Measurements from ENCODE around the gene HDGF. TPM values are rescaled to one million over a fixed set of nuclear protein-coding genes. Genes with fewer than 3 reads are reported as not detected.

Gene HDGF
- total RNA-seq, 6 donors from 2014 or later: 129 to 231 (median 182) TPM

DNA sequence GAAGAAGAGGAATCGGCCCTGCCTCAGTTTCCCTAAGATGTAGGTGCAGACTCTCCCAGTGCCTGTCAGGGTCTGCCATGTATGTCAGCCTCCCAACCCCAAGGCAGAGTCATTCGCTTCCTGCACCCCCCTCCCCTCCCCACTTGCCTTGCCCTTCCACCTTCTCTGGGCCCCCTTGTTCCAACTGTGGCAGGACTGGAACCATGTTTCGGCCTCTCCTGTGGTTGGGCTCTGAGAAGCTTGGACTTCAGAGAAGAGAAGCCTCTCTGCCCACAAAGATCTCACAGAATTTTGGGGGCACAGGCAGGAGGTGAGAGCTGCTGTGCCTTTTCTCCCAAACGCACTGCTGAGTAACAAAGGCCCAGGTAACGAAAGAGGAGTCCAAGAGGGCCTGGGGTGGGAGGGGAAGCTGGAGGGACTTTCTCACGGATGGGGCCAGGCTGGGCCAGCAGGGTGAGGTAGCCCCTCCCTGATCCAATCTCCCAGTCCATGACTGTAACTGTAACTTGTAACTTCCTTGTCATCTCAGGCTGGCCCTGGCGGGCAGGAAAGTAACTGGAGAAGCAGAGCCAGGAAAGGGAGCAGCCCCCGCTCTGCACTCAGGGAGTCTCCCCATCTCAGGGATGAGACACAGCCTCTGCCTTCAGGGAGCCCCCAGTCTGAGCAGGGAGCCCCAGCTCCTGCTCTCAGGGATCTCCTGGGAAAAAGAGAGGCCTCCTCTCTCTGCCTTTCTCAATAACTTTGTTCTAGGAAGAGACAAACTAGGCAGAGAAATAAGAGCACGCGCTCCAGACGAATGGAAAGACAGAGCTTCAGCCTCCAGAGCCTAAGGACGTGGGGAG lies 57.4 kb downstream of the HDGF start:
- Histone ChIP-seq H3K4me3 (no peak overlapping the region), H3K27me3 (peaks cover 0 to 16% (median 7%) of the 10 kb centered on the region in 4 donors), H3K4me1 (peaks cover 18 to 30% (median 23%) of the 10 kb centered on the region in 4 donors), H3K36me3 (no peaks in the 10 kb centered on the region), H3K9me3 (no peaks in the 10 kb centered on the region), H3K27ac (no peak overlapping the region)
- no peak for ATAC-seq (ENCODE audit: low FRiP score in 2 of 2)
- 64 to 70% methylated on average over 12 of the region's 12 CpGs for WGBS, 2 donors
- no peak for TF ChIP-seq EP300 (IDR thresholded peaks at IDR 0.05)
- TF ChIP-seq, protein P1, sequence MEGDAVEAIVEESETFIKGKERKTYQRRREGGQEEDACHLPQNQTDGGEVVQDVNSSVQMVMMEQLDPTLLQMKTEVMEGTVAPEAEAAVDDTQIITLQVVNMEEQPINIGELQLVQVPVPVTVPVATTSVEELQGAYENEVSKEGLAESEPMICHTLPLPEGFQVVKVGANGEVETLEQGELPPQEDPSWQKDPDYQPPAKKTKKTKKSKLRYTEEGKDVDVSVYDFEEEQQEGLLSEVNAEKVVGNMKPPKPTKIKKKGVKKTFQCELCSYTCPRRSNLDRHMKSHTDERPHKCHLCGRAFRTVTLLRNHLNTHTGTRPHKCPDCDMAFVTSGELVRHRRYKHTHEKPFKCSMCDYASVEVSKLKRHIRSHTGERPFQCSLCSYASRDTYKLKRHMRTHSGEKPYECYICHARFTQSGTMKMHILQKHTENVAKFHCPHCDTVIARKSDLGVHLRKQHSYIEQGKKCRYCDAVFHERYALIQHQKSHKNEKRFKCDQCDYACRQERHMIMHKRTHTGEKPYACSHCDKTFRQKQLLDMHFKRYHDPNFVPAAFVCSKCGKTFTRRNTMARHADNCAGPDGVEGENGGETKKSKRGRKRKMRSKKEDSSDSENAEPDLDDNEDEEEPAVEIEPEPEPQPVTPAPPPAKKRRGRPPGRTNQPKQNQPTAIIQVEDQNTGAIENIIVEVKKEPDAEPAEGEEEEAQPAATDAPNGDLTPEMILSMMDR (IDR thresholded peaks at IDR 0.05): peak in 1 of 6 experiments; percentile 11
- DNase-seq: no peak

- Histone ChIP-seq H3K4me1 (peaks cover 18 to 31% (median 23%) of the 10 kb centered on the region in 4 donors), H3K36me3 (no peaks in the 10 kb centered on the region), H3K4me3 (no peak overlapping the region), H3K27ac (no peak overlapping the region), H3K9me3 (no peaks in the 10 kb centered on the region), H3K27me3 (peaks cover 0 to 16% (median 7%) of the 10 kb centered on the region in 4 donors)
- ATAC-seq (ENCODE audit: low FRiP score in 2 of 2) (peak in 1 of 2 donors; percentile 54), DNase-seq (peak; percentile 27 to 65)
- WGBS, 2 donors: 48 to 49% methylated on average over 12 to 15 of the region's 16 CpGs
- TF ChIP-seq EP300 (IDR thresholded peaks at IDR 0.05): no peak
- no peak for TF ChIP-seq POLR2AphosphoS5 (IDR thresholded peaks at IDR 0.05)
- TF ChIP-seq, protein P1 (IDR thresholded peaks at IDR 0.05): no peak
- no peak for TF ChIP-seq POLR2A (IDR thresholded peaks at IDR 0.05)
These were observed 58.3 kb downstream of the HDGF start for GRCh38 chr1:156692925-156693847.

GRCh38 chr1:156692441-156692924 lies 59.0 kb downstream of the HDGF start:
- H3K36me3 ChIP-seq: no peaks in the 10 kb centered on the region
- peaks cover 0 to 16% (median 7%) of the 10 kb centered on the region in 4 donors for H3K27me3 ChIP-seq
- peak; percentile 46 to 54 for DNase-seq
- no peak for TF ChIP-seq POLR2AphosphoS5 (IDR thresholded peaks at IDR 0.05)
- TF ChIP-seq, protein P1 (IDR thresholded peaks at IDR 0.05): no peak
- no peak for TF ChIP-seq EP300 (IDR thresholded peaks at IDR 0.05)
- no peak for TF ChIP-seq POLR2A (IDR thresholded peaks at IDR 0.05)
- no peak for ATAC-seq (ENCODE audit: low FRiP score in 2 of 2)
- no peak overlapping the region for H3K4me3 ChIP-seq
- WGBS, 2 donors: 3 to 10% methylated on average over 11 to 13 of the region's 13 CpGs
- peaks cover 18 to 31% (median 23%) of the 10 kb centered on the region in 4 donors for H3K4me1 ChIP-seq
- H3K27ac ChIP-seq: no peak overlapping the region
- H3K9me3 ChIP-seq: no peaks in the 10 kb centered on the region

Other genes with a start within 250 kb of the HDGF start
- gene IQGAP3, start 179.1 kb downstream of the HDGF start, total RNA-seq: 10 to 100 TPM in 1 of 6 donors, 1 to 10 TPM in 4, under 1 TPM in 1; under 0.01 to 16.0 (median 2.2) TPM
- under 1 TPM in 1 of 6 donors, not detected in 5; 0.20 TPM for gene TTC24, start 172.0 kb downstream of the HDGF start, total RNA-seq
- 10 to 100 TPM; 46.1 to 81.1 (median 60.0) TPM for gene NAXE, start 159.9 kb downstream of the HDGF start, total RNA-seq
- gene GPATCH4, start 150.2 kb downstream of the HDGF start, total RNA-seq: 10 to 100 TPM in 5 of 6 donors, 1 to 10 TPM in 1; 5.7 to 26.2 (median 19.4) TPM
- gene HAPLN2, start 132.3 kb downstream of the HDGF start, total RNA-seq: 1 to 10 TPM in 1 of 6 donors, under 1 TPM in 2, not detected in 3; 0.14 to 5.0 (median 0.37) TPM
- under 1 TPM in 2 of 6 donors, not detected in 4; 0.11 to 0.13 TPM for gene BCAN, start 109.6 kb downstream of the HDGF start, total RNA-seq
- 10 to 100 TPM; 25.9 to 93.5 (median 34.3) TPM for gene NES, start 74.3 kb downstream of the HDGF start, total RNA-seq
- 1 to 10 TPM in 4 of 6 donors, under 1 TPM in 1, not detected in 1; 0.76 to 8.1 (median 3.9) TPM for gene CRABP2, start 46.1 kb downstream of the HDGF start, total RNA-seq
- gene METTL25B, start 23.2 kb downstream of the HDGF start, total RNA-seq: 100 to 1,000 TPM in 1 of 6 donors, 10 to 100 TPM in 5; 23.4 to 131 (median 39.9) TPM
- 10 to 100 TPM; 10.8 to 38.8 (median 22.9) TPM for gene ISG20L2, start 22.9 kb downstream of the HDGF start, total RNA-seq
- 10 to 100 TPM; 19.6 to 52.5 (median 40.8) TPM for gene MRPL24, start 10.6 kb downstream of the HDGF start, total RNA-seq
- gene PRCC, start 15.9 kb upstream of the HDGF start, total RNA-seq: 10 to 100 TPM; 36.5 to 52.4 (median 40.8) TPM
- 1 to 10 TPM; 2.3 to 8.4 (median 5.0) TPM for gene SH2D2A, start 65.2 kb upstream of the HDGF start, total RNA-seq
- gene INSRR, start 107.4 kb upstream of the HDGF start, total RNA-seq: under 1 TPM in 2 of 6 donors, not detected in 4; 0.03 to 0.22 TPM
- 1 to 10 TPM in 3 of 6 donors, under 1 TPM in 1, not detected in 2; 0.30 to 1.4 (median 1.2) TPM for gene NTRK1, start 109.2 kb upstream of the HDGF start, total RNA-seq
- gene PEAR1, start 142.0 kb upstream of the HDGF start, total RNA-seq: 10 to 100 TPM in 4 of 6 donors, 1 to 10 TPM in 2; 8.4 to 33.5 (median 13.7) TPM
- 10 to 100 TPM in 1 of 6 donors, 1 to 10 TPM in 4, under 1 TPM in 1; 0.49 to 13.9 (median 6.3) TPM for gene LRRC71, start 169.0 kb upstream of the HDGF start, total RNA-seq

Data from upper lobe of left lung (tissue), 6 donors.